GM19463 (cell line): ENCODE measurements around the gene PDSS2.
"Not testable (repeated sequence)": the region's sequence is repeated elsewhere in the genome, so short reads cannot be mapped to it uniquely, and the experiment has no call there.

Experiments
- ATAC-seq: cut with Tn5 transposase; IDR thresholded peaks from one replicate; pipeline ENCODE4 v1.9.1; 2021; ENCODE audit warnings: mild to moderate bottlenecking, moderate library complexity; ENCODE audit not compliant: unreplicated experiment

The PDSS2 gene

GRCh38 chr6:107185391-107185970, 273.9 kb downstream of the PDSS2 start:
- ATAC-seq = no peak

GRCh38 chr6:107184435-107184834, 274.9 kb downstream of the PDSS2 start:
- no peak for ATAC-seq

GRCh38 chr6:107180099-107180498, 279.3 kb downstream of the PDSS2 start:
- no peak for ATAC-seq

GRCh38 chr6:107179004-107179403, 280.4 kb downstream of the PDSS2 start:
- ATAC-seq = no peak

GRCh38 chr6:107173779-107174178, 285.6 kb downstream of the PDSS2 start:
- ATAC-seq = no peak

GRCh38 chr6:107171513-107171912, 287.9 kb downstream of the PDSS2 start:
- no peak for ATAC-seq

- ATAC-seq = not testable (repeated sequence)
Measured at GRCh38 chr6:107164299-107164698, 295.1 kb downstream of the PDSS2 start.

GRCh38 chr6:107161521-107161920, 297.8 kb downstream of the PDSS2 start:
- no peak for ATAC-seq

GRCh38 chr6:107156617-107157016, 302.7 kb downstream of the PDSS2 start:
- ATAC-seq = no peak

- no peak for ATAC-seq
Measured at GRCh38 chr6:107154801-107155160, 304.6 kb downstream of the PDSS2 start.

GRCh38 chr6:107154131-107154800, 305.1 kb downstream of the PDSS2 start:
- no peak for ATAC-seq

GRCh38 chr6:107152638-107153430, 306.5 kb downstream of the PDSS2 start:
- ATAC-seq = no peak

GRCh38 chr6:107144666-107145065, 314.7 kb downstream of the PDSS2 start:
- ATAC-seq = no peak

GRCh38 chr6:107144014-107144413, 315.4 kb downstream of the PDSS2 start:
- no peak for ATAC-seq

GRCh38 chr6:107140581-107140980, 318.8 kb downstream of the PDSS2 start:
- no peak for ATAC-seq

GRCh38 chr6:107136324-107136723, 323.0 kb downstream of the PDSS2 start:
- not testable (repeated sequence) for ATAC-seq

GRCh38 chr6:107135048-107135680, 324.2 kb downstream of the PDSS2 start:
- ATAC-seq = not testable (repeated sequence)

GRCh38 chr6:107132330-107132954, 326.9 kb downstream of the PDSS2 start:
- no peak for ATAC-seq

- no peak for ATAC-seq
Measured at GRCh38 chr6:107129370-107129925, 329.9 kb downstream of the PDSS2 start.

GRCh38 chr6:107128577-107128976, 330.8 kb downstream of the PDSS2 start:
- ATAC-seq = no peak

GRCh38 chr6:107128175-107128574, 331.2 kb downstream of the PDSS2 start:
- no peak for ATAC-seq
